ENCODE data around the gene ADARB2. TPM values are rescaled to one million over a fixed set of nuclear protein-coding genes. Genes with fewer than 3 reads are reported as not detected.

Gene ADARB2
- total and polyA plus RNA-seq, 4 donors, result 0.22 to 1.3 (median 0.55) TPM

GRCh38 chr10:1544929-1545328, 192.4 kb downstream of the ADARB2 start:
- Histone ChIP-seq H3K9me3 (ENCODE audit: control insufficient read depth in 4 of 4, insufficient read depth in 3 of 4, low read length in 3 of 4) (peaks cover 0 to 3% (median 0%) of the 10 kb centered on the region in 4 donors), H3K27me3 (ENCODE audit: control insufficient read depth in 3 of 3, insufficient read depth in 3 of 3, low read length in 2 of 3) (no peaks in the 10 kb centered on the region), H3K36me3 (ENCODE audit: control insufficient read depth in 4 of 4, insufficient read depth in 4 of 4, low read length in 4 of 4) (no peaks in the 10 kb centered on the region), H3K4me3 (no peak overlapping the region), H3K9ac (ENCODE audit: insufficient read depth in 1 of 2, low read length in 2 of 2) (no peak overlapping the region), H3K27ac (ENCODE audit: low read depth in 1 of 2, low read length in 1 of 2) (no peak overlapping the region), H3K4me1 (ENCODE audit: control insufficient read depth in 5 of 5, insufficient read depth in 5 of 5, low read length in 5 of 5) (no peaks in the 10 kb centered on the region)
- DNase-seq (peak in 2 of 3 donors; percentile 23 to 29), ATAC-seq (ENCODE audit: insufficient read depth, low FRiP score) (no peak)
- WGBS, 2 donors, result 66 to 78% methylated on average over 2 of the region's 2 CpGs
- TF ChIP-seq CTCF (IDR thresholded peaks at IDR 0.05; ENCODE audit: control extremely low read depth, extremely low read depth), result no peak

- H3K9me3 ChIP-seq (ENCODE audit: control insufficient read depth in 4 of 4, insufficient read depth in 3 of 4, low read length in 3 of 4), result peaks cover 0 to 3% (median 0%) of the 10 kb centered on the region in 4 donors
- no peaks in the 10 kb centered on the region for H3K27me3 ChIP-seq (ENCODE audit: control insufficient read depth in 3 of 3, insufficient read depth in 3 of 3, low read length in 2 of 3)
- 86 to 89% methylated on average over 13 of the region's 13 CpGs for WGBS, 2 donors
- TF ChIP-seq CTCF (IDR thresholded peaks at IDR 0.05; ENCODE audit: control extremely low read depth, extremely low read depth), result no peak
- H3K4me3 ChIP-seq, result no peak overlapping the region
- no peaks in the 10 kb centered on the region for H3K4me1 ChIP-seq (ENCODE audit: control insufficient read depth in 5 of 5, insufficient read depth in 5 of 5, low read length in 5 of 5)
- H3K27ac ChIP-seq (ENCODE audit: low read depth in 1 of 2, low read length in 1 of 2), result no peak overlapping the region
- no peak for ATAC-seq (ENCODE audit: insufficient read depth, low FRiP score)
- DNase-seq, result no peak
- no peak overlapping the region for H3K9ac ChIP-seq (ENCODE audit: insufficient read depth in 1 of 2, low read length in 2 of 2)
- no peaks in the 10 kb centered on the region for H3K36me3 ChIP-seq (ENCODE audit: control insufficient read depth in 4 of 4, insufficient read depth in 4 of 4, low read length in 4 of 4)
These were observed 193.1 kb downstream of the ADARB2 start for GRCh38 chr10:1544209-1544673.

- Histone ChIP-seq H3K27me3 (ENCODE audit: control insufficient read depth in 3 of 3, insufficient read depth in 3 of 3, low read length in 2 of 3) (no peaks in the 10 kb centered on the region), H3K36me3 (ENCODE audit: control insufficient read depth in 4 of 4, insufficient read depth in 4 of 4, low read length in 4 of 4) (no peaks in the 10 kb centered on the region), H3K4me3 (no peak overlapping the region), H3K9ac (ENCODE audit: insufficient read depth in 1 of 2, low read length in 2 of 2) (no peak overlapping the region), H3K9me3 (ENCODE audit: control insufficient read depth in 4 of 4, insufficient read depth in 3 of 4, low read length in 3 of 4) (peaks cover 0 to 3% (median 0%) of the 10 kb centered on the region in 4 donors), H3K4me1 (ENCODE audit: control insufficient read depth in 5 of 5, insufficient read depth in 5 of 5, low read length in 5 of 5) (no peaks in the 10 kb centered on the region), H3K27ac (ENCODE audit: low read depth in 1 of 2, low read length in 1 of 2) (no peak overlapping the region)
- no peak for ATAC-seq (ENCODE audit: insufficient read depth, low FRiP score)
- TF ChIP-seq CTCF (IDR thresholded peaks at IDR 0.05; ENCODE audit: control extremely low read depth, extremely low read depth), result no peak
- WGBS, 2 donors, result 93 to 94% methylated on average over 11 of the region's 11 CpGs
- DNase-seq, result no peak
These were observed 193.7 kb downstream of the ADARB2 start for GRCh38 chr10:1543596-1543995.

- ATAC-seq (ENCODE audit: insufficient read depth, low FRiP score) (no peak), DNase-seq (no peak)
- no peak for TF ChIP-seq CTCF (IDR thresholded peaks at IDR 0.05; ENCODE audit: control extremely low read depth, extremely low read depth)
- Histone ChIP-seq H3K27me3 (ENCODE audit: control insufficient read depth in 3 of 3, insufficient read depth in 3 of 3, low read length in 2 of 3) (no peaks in the 10 kb centered on the region), H3K9me3 (ENCODE audit: control insufficient read depth in 4 of 4, insufficient read depth in 3 of 4, low read length in 3 of 4) (peaks cover 0 to under 1% (median 0%) of the 10 kb centered on the region in 4 donors), H3K4me1 (ENCODE audit: control insufficient read depth in 5 of 5, insufficient read depth in 5 of 5, low read length in 5 of 5) (no peaks in the 10 kb centered on the region), H3K4me3 (no peak overlapping the region), H3K36me3 (ENCODE audit: control insufficient read depth in 4 of 4, insufficient read depth in 4 of 4, low read length in 4 of 4) (no peaks in the 10 kb centered on the region), H3K27ac (ENCODE audit: low read depth in 1 of 2, low read length in 1 of 2) (no peak overlapping the region), H3K9ac (ENCODE audit: insufficient read depth in 1 of 2, low read length in 2 of 2) (no peak overlapping the region)
- 87 to 91% methylated on average over 21 of the region's 21 CpGs for WGBS, 2 donors
These were observed 194.4 kb downstream of the ADARB2 start for GRCh38 chr10:1542941-1543340.
